Left colon (tissue), 2 donors: ENCODE data around the gene TMEM204. TPM values are rescaled to one million over a fixed set of nuclear protein-coding genes. Genes with fewer than 3 reads are reported as not detected.

Experiments
- ATAC-seq: fragments of 200-7000 bp; cut with Tn5 transposase; one replicate; pipeline ENCODE4 v1.9.1; 2020; ENCODE audit warnings: mild to moderate bottlenecking, moderate library complexity
- DNase-seq, 2 donors: peaks; one replicate each; pipeline ENCODE4 v3.0.0-alpha.2; 2020
- intact Hi-C, 2 donors: fragments of 100-400 bp; cut with DNase I in 1 of 2; cut with micrococcal nuclease in 1 of 2; formaldehyde crosslinking; loops; one replicate each; pipeline versions ENCODE4 v1.11.2 to v1.14.0; 2022; cut with DNase I, micrococcal nuclease
- long read RNA-seq: library from polyadenylated mRNA; unstranded; transcript quantifications from one replicate; pipeline ENCODE4 v2.0.0, GENCODE V29; 2021
- total RNA-seq, 2 donors: library from RNA; stranded (reverse); fragmentation: NEBNext Ultra II Directional; extraction: Animal tissue kit (Norgen Biotek cat#: 25700); gene quantifications; one replicate each; pipeline ENCODE4 v1.2.1, GENCODE V29; 2021
- donor health status: DM: no; HTN: no; CAD: no.
- donor health status: DM: yes; HTN: yes; CAD: no.

TMEM204 gene
- 1 to 10 TPM; 2.6 to 4.9 TPM for total RNA-seq
- long read RNA-seq, partial matches to known transcripts: 1 of 7 reads
- long read RNA-seq, other reads (novel, unspliced or antisense): 2 of 7 reads

DNA sequence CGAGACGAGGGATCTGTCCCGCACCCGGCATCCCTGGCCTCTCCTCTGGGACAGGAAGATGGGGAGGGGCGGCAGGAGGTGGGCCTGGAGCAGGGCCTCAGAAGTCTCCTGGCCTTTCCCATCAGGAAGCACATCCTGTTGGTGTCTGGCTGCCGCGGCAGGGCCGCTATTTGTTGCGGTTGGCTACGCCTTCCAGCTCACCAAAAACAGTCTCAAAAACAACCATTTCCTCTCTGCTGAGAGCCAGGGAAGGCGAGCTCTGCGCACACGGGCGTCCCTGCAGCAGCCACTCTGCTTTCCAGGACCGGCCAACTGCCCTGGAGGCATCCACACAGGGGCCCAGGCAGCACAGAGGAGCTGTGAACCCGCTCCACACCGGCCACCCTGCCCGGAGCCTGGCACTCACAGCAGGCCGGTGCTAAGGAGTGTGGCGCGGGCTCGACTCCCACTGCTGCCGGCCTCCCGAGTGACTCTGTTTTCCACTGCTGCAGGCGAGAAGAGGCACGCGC lies at the start of gene TMEM204:
TMEM204 (plus strand) TSS at position 224 of the 509 bp plus-strand sequence. CDS start 610 bp downstream, outside the sequence.
- ATAC-seq (peak; percentile 20), DNase-seq (peak; percentile 45 to 54)
- intact Hi-C loops: no loop called here

DNA sequence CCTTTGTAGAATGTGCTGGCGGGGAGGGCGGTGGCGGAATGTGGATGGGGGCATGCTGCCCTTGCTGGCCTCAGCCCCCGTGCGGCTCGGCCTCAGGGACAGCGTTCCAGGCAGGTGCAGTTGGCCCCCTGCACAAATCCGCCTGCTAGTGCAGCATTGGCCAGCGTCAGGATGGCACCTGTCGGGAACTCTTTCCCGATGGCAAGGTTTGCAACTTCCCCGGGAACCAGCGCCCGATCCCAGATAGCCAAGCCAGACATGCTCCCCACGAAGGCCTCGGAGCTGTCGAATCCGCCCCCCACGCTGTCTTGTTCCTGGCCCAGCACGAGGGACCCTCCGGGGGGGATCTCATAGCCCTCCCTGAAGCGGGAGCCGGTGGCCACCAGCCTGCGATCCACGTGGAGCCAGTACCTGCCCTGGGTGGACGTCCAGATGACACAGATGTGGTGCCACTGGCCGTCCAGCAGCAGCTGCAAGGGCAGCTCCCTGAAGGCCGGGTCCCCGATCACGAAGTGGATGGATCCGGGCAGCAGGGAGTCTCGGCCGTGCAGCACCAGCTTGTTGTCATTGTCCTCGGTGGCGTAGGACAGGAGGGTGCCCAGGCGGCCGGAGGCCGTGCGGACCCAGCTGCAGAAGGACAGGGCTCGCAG lies 47.5 kb upstream of the TMEM204 start:
- DNase-seq (no peak), ATAC-seq (no peak)
- intact Hi-C loops: no loop called here

DNA sequence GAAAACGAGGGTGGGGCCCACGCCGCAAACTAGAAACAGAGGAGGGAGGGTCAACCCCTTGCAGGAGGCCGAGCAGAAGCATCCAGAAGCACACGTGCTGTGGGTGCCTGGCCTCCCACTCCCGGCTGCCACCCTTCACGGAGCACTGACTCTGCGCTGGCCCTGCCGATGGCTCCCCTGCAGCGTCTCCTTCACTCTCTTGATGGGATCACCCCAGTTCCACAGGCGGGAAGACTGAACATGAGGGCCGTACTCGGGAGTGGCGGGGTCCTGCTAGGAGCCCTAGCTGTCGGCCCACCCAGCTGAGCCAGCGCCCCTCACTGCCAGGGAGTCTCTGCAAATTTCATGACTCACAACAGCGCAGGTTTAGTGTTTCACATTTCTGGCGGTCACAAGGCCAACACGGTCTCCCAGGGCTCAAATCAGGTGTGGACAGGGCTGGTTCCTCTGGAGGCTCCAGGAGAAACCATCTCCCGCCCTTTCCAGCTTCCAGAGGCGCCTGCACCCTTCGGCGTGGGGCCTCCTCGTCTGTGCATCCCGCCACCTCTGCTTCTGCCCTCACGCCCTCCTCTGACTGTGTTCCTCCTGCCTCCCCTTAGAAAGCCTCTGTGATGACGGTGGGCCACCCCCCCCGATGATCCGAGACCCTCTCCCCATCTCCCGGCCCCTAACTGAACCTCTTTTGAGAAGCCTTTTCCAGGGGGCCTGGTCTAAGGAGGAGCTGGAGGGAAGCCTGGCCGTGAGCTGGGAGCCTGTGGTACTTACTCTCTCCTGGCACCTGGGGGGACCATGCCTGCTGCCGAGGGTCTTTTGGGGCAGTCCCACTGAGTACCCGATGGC lies 46.7 kb upstream of the TMEM204 start:
- no peak for DNase-seq
- no peak for ATAC-seq
- intact Hi-C loops: no loop called here

DNA sequence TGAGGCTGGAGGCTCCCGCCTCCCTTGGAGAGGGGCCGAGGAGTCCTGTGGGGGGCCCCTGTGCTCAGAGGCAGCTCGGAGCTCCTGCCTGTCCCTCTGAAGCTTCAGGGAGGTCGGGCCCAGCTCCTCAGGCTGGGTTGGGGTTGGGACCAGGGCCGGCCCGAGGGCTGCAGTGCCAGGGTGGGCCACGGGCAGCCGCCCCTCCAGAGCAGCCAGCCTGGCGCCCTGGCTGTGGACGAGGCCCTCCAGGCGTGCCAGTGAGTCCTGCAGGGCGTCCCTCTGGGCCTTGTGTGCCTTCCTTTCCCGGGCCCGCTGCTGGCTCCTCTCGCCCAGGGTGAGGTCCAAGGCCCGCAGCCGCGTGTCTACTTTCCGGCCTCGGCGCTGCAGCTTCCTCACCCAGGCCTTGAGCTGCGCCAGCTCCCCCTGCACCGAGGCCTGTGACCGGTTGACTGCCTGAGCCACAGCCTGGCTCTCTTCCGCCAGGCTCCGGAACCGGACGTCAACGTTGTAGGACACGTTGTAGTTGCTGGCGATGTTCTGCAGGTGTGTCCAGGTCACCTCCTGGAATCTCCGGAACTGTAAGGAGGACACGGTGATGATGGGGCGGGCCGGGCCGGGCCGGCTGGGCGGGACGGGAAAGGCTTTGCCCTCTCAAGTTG lies 45.9 kb upstream of the TMEM204 start:
- intact Hi-C loops: no loop called here
- no peak for ATAC-seq
- no peak for DNase-seq

DNA sequence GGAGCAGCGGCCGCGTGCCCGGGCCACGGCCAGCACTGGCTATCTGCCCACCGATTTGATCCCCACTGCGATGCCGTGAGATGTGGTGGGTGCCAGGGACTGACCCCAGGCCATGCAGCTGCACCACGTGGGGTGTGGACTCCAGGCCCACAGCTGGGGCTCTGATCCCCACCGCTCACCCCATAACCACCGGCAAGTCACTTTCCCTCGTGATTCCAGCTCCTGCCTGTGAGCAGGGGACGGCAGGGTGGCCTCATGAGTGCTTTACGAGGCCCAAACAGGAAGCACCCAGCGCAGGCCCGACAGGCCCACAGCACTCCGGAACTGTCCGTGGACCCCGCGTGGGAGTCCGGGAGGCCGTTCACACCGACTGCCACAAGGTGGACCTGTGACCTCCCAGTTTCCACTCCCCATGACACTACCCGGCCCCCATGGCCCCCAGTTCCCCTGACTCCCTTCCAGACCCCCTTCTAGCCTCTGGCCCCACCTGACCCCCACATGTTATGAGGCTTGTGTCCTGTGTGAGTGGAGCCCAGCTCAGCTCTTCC lies 45.3 kb upstream of the TMEM204 start:
- ATAC-seq (no peak), DNase-seq (no peak)
- intact Hi-C loops: no loop called here

DNA sequence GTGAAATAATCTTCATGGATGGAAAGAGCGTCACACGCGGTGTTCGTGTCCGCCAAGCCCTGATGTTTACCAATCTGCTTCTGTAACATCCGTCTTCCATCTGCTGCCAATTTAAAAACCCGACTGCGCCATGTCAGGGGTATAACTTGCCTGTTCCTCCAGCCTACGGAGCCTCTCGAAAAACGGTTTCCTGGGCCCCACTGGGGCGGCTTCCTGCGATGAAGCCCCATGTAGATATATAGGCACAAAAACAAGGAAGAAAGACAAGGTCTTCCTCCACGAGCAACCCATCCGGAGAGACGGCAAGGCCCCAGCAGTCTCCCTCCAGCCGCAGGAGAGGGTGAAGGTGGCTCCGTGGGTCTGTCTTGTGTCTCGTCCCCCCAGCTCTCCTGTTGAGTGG lies 44.8 kb upstream of the TMEM204 start, which contains the start of gene PTX4:
PTX4 (minus strand) TSS at position 326 of the 400 bp plus-strand sequence; CDS start at position 291, 35 bp downstream.
- DNase-seq (no peak), ATAC-seq (no peak)
- intact Hi-C loops: no loop called here

DNA sequence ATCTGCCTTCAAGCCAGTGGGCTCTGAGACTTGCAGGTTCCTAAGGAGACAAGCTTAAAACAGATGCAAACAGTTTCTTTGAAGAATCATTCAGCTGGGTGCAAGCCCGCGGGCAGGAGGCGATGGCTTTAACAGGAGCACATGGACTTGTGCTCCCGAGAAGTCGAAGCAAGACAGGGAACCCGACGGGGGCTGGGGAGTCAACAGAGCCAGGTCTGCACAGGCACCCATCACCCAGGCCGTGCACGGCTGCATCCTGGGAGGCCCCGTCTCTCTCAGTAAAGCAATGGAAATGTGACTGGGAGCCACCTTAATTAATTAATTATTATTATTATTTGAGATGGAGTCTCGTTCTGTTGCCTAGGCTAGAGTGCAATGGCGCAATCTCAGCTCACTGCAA lies 44.4 kb upstream of the TMEM204 start:
- ATAC-seq: no peak
- DNase-seq: no peak
- intact Hi-C loops: no loop called here

DNA sequence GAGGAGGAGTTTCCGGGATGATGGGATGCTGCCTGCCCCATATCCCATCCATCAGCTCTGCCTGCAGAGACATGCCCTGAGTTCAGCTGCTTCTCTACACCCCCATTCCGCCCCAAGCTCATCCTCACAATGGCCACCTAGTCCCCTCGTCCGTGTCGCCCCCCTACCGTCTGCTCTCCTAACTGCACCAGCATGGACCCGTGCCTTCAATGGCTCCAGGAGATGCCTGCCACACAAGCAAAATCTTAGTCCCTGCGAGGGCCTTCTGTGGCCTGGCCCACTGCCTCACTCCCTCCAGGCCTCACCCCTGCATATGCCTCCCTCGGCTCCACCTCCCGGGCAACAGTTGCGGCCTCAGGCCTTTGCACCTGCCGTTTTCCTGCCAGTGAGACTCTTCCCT lies 42.1 kb upstream of the TMEM204 start:
- no peak for DNase-seq
- no peak for ATAC-seq
- intact Hi-C loops: no loop called here

DNA sequence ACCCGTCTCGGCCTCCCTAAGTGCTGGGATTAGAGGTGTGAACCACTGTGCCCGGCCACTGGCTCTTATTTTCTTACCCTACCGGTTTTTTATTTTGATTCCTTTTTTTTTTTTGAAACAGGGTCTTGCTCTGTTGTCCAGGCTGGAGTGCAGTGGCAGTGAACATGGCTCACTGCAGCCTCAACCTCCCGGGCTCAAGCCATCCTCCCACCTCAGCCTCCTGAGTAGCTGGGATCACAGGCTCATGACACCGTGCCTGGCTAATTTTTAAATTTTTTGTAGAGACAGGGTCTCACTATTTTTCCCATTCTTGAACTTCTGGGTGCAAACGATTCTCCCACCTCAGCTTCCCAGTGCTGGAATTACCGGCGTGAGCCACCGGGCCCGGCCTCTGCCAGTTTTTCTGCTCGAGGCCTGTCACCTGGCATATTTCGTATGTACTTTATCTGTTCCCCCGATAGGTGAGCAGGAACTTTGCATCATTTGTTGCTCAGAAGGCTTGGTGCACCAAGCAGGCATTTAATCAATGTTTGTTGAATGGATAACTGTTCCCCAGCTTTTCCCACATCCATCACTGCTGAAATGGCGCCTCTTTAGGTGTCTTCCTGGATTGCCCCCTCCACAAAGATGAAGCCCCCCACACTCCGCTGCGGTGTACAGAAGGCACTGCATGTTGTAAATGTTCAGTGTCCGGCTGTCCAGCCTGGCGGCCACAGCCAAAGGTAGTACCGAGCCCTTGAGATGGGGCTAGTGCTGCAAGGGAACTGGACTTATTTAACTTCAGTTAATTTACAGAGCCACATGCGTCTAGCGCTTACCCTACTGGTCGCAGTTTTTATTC lies 41.2 kb upstream of the TMEM204 start:
- intact Hi-C loops: no loop called here
- ATAC-seq (no peak), DNase-seq (no peak)

DNA sequence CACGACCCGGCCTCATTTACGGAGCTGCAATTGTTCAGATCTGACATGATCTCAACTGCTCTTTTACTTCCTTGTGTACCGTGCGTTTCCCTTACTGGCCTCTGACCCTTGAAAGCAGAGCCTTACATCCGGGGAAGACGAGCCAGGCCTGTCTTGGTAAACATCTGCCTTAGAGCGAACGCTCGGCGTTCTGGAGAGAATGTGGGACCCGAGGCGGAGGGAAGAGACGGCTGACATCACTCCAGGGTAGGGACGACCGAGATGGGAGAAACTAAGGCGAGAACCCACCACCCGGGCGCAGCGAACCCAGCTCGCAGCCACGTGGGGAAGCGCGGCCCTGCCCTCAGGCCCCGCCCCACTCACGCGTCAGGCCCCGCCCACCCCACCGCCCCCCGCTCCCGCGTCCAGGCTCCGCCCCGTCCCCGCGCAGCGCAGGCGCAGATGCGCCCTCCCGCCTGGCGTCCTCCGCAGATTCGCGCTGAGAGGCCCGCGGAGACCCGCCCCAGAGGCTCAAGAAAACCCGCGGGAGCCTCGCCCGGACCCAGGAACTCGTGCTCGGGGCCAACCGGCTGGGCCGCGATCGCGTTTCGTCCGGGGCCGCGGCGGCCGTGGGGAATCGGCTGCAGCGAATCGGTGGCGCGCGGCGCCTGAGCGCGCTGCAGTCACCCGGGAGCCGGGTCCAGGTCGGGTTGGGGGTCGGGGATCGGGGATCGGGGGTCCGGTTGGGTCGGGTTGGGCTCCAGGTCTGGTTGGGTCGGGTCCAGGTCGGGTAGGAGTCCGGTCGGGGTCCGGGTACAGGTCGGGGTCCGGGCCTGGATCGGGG lies 40.3 kb upstream of the TMEM204 start, which contains the start of gene TELO2:
TELO2 (plus strand) TSS at position 438 of the 823 bp plus-strand sequence. CDS start 922 bp downstream, outside the sequence.
- ATAC-seq (peak; percentile 95), DNase-seq (peak; percentile 63 to 88)
- intact Hi-C loops: no loop called here

DNA sequence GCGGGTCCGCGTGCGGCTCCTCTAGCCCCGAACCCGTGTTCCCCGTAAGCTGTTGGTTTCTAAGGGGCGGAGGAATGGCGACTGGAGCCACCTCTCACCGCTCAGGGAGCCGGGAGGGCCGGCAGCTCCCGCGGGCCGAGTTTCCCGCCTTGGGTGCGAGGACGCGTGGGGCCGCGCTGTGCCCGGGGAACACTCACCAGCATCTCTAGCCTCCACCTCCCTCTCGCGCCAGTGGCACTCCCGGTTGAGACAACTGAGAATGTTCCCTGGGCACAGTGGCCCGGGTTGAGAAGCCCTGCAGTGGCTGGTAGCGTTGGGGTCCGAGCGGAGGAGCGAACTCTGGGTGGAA lies 39.7 kb upstream of the TMEM204 start:
- peak; percentile 28 for ATAC-seq
- intact Hi-C loops: no loop called here

DNA sequence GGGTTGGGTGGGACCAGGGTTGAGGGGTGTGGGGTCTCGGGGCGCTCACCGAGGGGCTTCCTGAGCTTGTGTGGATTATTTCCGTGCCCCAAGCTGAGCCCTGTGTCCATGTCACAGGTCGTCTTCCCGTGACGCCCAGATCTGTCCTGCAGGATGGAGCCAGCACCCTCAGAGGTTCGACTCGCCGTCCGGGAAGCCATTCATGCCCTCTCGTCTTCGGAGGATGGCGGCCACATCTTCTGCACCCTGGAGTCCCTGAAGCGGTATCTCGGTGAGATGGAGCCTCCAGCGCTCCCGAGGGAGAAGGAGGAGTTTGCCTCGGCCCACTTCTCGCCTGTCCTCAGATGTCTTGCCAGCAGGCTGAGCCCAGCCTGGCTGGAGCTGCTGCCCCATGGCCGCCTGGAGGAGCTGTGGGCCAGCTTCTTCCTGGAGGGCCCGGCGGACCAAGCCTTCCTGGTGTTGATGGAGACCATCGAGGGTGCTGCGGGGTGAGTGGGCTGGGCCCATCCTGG lies 39.3 kb upstream of the TMEM204 start:
- ATAC-seq (peak; percentile 15), DNase-seq (peak; percentile 43 to 49)
- intact Hi-C loops: no loop called here

More for the DNA sequence above, 39.7 kb upstream of the TMEM204 start:
- DNase-seq: peak in 1 of 2 donors; percentile 40

DNA sequence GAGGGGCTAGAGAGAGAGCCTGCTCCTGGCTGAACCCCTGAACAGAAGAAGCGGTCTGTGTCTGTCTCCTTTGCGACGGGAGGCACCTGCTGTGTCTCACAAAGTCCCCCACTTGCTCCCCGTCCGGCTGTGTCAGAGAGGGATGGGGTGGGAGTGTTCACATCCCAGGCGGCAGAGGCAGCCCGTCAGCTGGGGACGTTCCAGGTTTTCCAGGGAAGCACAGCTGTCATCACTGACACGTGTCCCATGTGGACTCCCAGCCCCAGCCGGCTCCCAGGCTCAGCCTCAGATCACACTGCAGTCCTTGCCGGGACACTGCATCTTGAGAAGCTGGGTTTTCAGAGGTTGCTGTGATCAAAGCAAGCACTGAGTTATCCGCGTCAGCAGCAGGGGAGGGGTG lies 38.8 kb upstream of the TMEM204 start:
- intact Hi-C loops: no loop called here
- no peak for ATAC-seq
- no peak for DNase-seq

DNA sequence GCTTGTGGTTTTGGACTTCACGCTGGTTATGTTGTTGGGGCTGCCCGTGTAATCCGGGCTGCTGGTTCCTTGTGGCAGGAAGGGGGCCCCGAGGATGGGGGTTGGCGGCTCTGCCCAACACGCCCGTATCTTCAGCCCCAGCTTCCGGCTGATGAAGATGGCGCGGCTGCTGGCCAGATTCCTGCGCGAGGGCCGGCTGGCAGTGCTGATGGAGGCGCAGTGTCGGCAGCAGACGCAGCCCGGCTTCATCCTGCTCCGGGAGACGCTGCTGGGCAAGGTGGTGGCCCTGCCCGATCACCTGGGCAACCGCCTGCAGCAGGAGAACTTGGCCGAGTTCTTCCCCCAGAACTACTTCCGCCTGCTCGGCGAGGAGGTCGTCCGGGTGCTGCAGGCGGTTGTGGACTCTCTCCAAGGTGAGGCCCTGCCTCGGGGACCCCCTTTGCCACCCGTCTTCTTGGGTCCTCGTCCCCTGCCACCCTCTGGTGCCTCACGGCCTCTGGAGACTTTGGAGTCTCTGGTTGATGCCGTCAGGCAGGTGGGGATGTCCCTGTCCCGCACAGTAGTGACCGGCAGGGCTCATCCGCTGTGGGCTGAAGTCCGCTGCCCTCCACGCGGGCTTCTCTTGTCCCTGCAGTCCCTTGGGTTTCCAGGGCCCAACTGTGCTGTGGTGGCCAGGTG lies 38.1 kb upstream of the TMEM204 start:
- DNase-seq (no peak), ATAC-seq (no peak)
- intact Hi-C loops: no loop called here

DNA sequence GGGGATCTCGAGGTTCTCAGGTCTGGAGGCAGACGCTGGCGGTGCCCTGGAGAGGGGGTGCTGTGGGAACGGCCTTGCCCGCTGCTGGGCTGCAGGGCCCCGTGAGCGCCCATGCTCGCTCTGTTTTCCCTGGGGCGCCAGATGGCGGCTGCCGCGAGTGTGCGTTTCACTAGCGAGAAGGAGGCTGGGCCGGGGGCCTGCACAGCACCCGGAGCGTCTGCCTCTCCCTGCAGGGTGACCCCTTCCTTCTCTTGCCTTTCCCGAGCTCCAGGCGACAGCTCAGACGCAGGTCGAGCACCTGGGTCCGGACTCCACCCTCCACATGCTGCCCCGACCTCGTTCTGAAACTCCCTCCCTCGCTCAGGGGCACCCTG lies 37.6 kb upstream of the TMEM204 start:
- intact Hi-C loops: no loop called here
- ATAC-seq (no peak), DNase-seq (no peak)

DNA sequence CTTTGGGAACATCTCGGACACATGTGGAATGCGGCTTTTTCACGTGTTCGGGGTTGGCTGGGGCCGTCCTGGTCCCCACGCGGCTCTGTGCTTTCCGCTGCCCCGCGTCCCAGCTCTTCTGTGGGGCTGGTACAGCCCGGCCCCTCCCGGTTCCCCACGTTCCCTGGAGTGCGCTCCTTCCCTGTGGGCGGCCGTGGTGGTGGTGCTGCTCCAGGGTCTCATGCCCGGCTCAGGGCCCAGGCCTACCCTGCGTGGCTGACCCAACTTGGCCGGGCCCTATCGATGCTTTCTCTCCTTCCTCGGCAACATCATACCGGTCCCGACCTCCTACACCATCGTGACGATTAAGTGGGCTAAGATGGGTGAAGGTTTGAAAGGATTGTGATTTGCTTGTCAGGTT lies 37.0 kb upstream of the TMEM204 start:
- no peak for ATAC-seq
- intact Hi-C loops: no loop called here
- DNase-seq: no peak
